ENCODE data around the gene XXYLT1.

The XXYLT1 gene

GRCh38 chr3:195066441-195066841 lies 204.5 kb downstream of the XXYLT1 start:
- H4K20me1 ChIP-seq: no peaks in the 10 kb centered on the region

GRCh38 chr3:195065864-195066185 lies 205.1 kb downstream of the XXYLT1 start:
- no peaks in the 10 kb centered on the region; the same call in 1 of the 2 replicates for H3K27me3 ChIP-seq
- H3K36me3 ChIP-seq: peaks cover 16% of the 10 kb centered on the region
- H3K9ac ChIP-seq: no peak overlapping the region
- peaks cover 46% of the 10 kb centered on the region for H3K4me1 ChIP-seq
- TF ChIP-seq Cebpa-rat (IDR thresholded peaks at IDR 0.05): no peak
- no peak overlapping the region for H3K27ac ChIP-seq
- H3K9me3 ChIP-seq: peaks cover 8% of the 10 kb centered on the region; the same call in 1 of the 2 replicates
- no peak overlapping the region for H3K4me3 ChIP-seq
- H3K4me2 ChIP-seq: no peak overlapping the region
- H4K20me1 ChIP-seq: no peaks in the 10 kb centered on the region

More at GRCh38 chr3:195066441-195066841, 204.5 kb downstream of the XXYLT1 start:
- Histone ChIP-seq H3K4me3 (no peak overlapping the region), H3K4me1 (peaks cover 46% of the 10 kb centered on the region), H3K27me3 (no peaks in the 10 kb centered on the region; the same call in 1 of the 2 replicates), H3K4me2 (no peak overlapping the region), H3K27ac (no peak overlapping the region), H3K36me3 (peaks cover 16% of the 10 kb centered on the region), H3K9me3 (peaks cover 8% of the 10 kb centered on the region; the same call in 1 of the 2 replicates), H3K9ac (no peak overlapping the region)
- no peak for TF ChIP-seq Cebpa-rat (IDR thresholded peaks at IDR 0.05)

- H3K36me3 ChIP-seq: peaks cover 16% of the 10 kb centered on the region
- H3K4me3 ChIP-seq: no peak overlapping the region
- H3K9ac ChIP-seq: no peak overlapping the region
- peaks cover 8% of the 10 kb centered on the region; the same call in 1 of the 2 replicates for H3K9me3 ChIP-seq
- no peak for TF ChIP-seq Cebpa-rat (IDR thresholded peaks at IDR 0.05)
- peaks cover 46% of the 10 kb centered on the region for H3K4me1 ChIP-seq
- no peak overlapping the region for H3K27ac ChIP-seq
- no peaks in the 10 kb centered on the region for H4K20me1 ChIP-seq
- no peaks in the 10 kb centered on the region; the same call in 1 of the 2 replicates for H3K27me3 ChIP-seq
- H3K4me2 ChIP-seq: peak overlapping the region; percentile 86
Measured at GRCh38 chr3:195065142-195065863, 205.7 kb downstream of the XXYLT1 start.

- H3K4me2 ChIP-seq: peak overlapping the region; percentile 86
- no peak for TF ChIP-seq Cebpa-rat (IDR thresholded peaks at IDR 0.05)
- peak overlapping the region; percentile 44; the same call in 1 of the 2 replicates for H3K9ac ChIP-seq
- no peaks in the 10 kb centered on the region for H4K20me1 ChIP-seq
- peak overlapping the region; percentile 52 for H3K27ac ChIP-seq
- H3K36me3 ChIP-seq: peaks cover 10% of the 10 kb centered on the region
- no peak overlapping the region for H3K4me3 ChIP-seq
- H3K4me1 ChIP-seq: peaks cover 50% of the 10 kb centered on the region
- H3K27me3 ChIP-seq: no peaks in the 10 kb centered on the region; the same call in 1 of the 2 replicates
- peaks cover 8% of the 10 kb centered on the region; the same call in 1 of the 2 replicates for H3K9me3 ChIP-seq
Measured at GRCh38 chr3:195064300-195064931, 206.5 kb downstream of the XXYLT1 start.

- Histone ChIP-seq H3K4me2 (peak overlapping the region; percentile 86), H3K4me3 (no peak overlapping the region), H3K27ac (peak overlapping the region; percentile 52), H4K20me1 (no peaks in the 10 kb centered on the region), H3K9ac (peak overlapping the region; percentile 44; the same call in 1 of the 2 replicates), H3K27me3 (no peaks in the 10 kb centered on the region; the same call in 1 of the 2 replicates), H3K36me3 (peaks cover 3% of the 10 kb centered on the region; the same call in 1 of the 2 replicates), H3K9me3 (peaks cover 8% of the 10 kb centered on the region; the same call in 1 of the 2 replicates), H3K4me1 (peaks cover 54% of the 10 kb centered on the region)
- TF ChIP-seq Cebpa-rat (IDR thresholded peaks at IDR 0.05): no peak
Measured at GRCh38 chr3:195063581-195064193, 207.3 kb downstream of the XXYLT1 start.

- Histone ChIP-seq H4K20me1 (no peaks in the 10 kb centered on the region), H3K36me3 (no peaks in the 10 kb centered on the region), H3K4me3 (no peak overlapping the region), H3K9ac (no peak overlapping the region), H3K4me2 (peak overlapping the region; percentile 86), H3K27ac (peak overlapping the region; percentile 52; the same call in 1 of the 2 replicates), H3K27me3 (no peaks in the 10 kb centered on the region; the same call in 1 of the 2 replicates), H3K9me3 (peaks cover 8% of the 10 kb centered on the region; the same call in 1 of the 2 replicates), H3K4me1 (peaks cover 52% of the 10 kb centered on the region)
- no peak for TF ChIP-seq Cebpa-rat (IDR thresholded peaks at IDR 0.05)
Measured at GRCh38 chr3:195062866-195063540, 208.0 kb downstream of the XXYLT1 start.

GRCh38 chr3:195061756-195062655 lies 209.0 kb downstream of the XXYLT1 start:
- Histone ChIP-seq H3K4me3 (no peak overlapping the region), H3K4me1 (peaks cover 44% of the 10 kb centered on the region), H3K27me3 (no peaks in the 10 kb centered on the region; the same call in 1 of the 2 replicates), H3K4me2 (no peak overlapping the region), H3K9me3 (peaks cover 8% of the 10 kb centered on the region; the same call in 1 of the 2 replicates), H3K36me3 (no peaks in the 10 kb centered on the region), H3K27ac (no peak overlapping the region), H4K20me1 (no peaks in the 10 kb centered on the region), H3K9ac (no peak overlapping the region)
- no peak for TF ChIP-seq Cebpa-rat (IDR thresholded peaks at IDR 0.05)

GRCh38 chr3:195060531-195061291 lies 210.2 kb downstream of the XXYLT1 start:
- no peak overlapping the region for H3K27ac ChIP-seq
- H3K4me3 ChIP-seq: no peak overlapping the region
- no peaks in the 10 kb centered on the region for H3K36me3 ChIP-seq
- peaks cover 45% of the 10 kb centered on the region for H3K4me1 ChIP-seq
- H4K20me1 ChIP-seq: no peaks in the 10 kb centered on the region
- no peak overlapping the region for H3K4me2 ChIP-seq
- H3K9ac ChIP-seq: no peak overlapping the region
- no peak for TF ChIP-seq Cebpa-rat (IDR thresholded peaks at IDR 0.05)
- no peaks in the 10 kb centered on the region; the same call in 1 of the 2 replicates for H3K27me3 ChIP-seq
- peaks cover 2% of the 10 kb centered on the region; the same call in 1 of the 2 replicates for H3K9me3 ChIP-seq

Measured in BLaER1 (cell line).